ENCODE measurements around the gene MAPKBP1. TPM values are rescaled to one million over a fixed set of nuclear protein-coding genes. Genes with fewer than 3 reads are reported as not detected.

Gene MAPKBP1
- polyA plus RNA-seq, 3 donors: 0.76 to 8.6 (median 1.1) TPM

DNA sequence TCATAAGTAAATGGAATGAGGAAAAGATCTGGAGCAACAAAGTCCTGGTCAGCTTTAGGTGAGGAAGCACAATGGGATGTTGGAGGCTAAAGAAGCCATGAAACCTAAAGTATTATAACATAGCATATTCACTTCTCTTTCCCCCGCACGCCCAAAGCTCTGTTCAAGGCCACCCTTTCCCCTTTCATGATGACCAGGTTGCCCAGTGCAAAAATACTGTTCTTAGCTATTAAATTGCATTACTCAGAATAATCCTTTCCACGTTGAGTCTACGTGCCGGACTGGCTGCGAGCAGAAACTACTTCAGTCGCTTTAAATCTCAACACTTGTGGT, 589 bp upstream of the MAPKBP1 start:
- intact Hi-C loops (cut with micrococcal nuclease): loop anchor here (1.0 to 5.0 kb wide), 5 partner anchors 37 to 199 kb away; partner anchors contain the start of gene EHD4 (in 1 of the 2)
- peaks cover 36% of the 10 kb centered on the region for H3K4me1 Mint-ChIP-seq
- H3K9ac ChIP-seq (ENCODE audit: insufficient read depth, low read length, poor library complexity, severe bottlenecking): peak overlapping the region; percentile 12

DNA sequence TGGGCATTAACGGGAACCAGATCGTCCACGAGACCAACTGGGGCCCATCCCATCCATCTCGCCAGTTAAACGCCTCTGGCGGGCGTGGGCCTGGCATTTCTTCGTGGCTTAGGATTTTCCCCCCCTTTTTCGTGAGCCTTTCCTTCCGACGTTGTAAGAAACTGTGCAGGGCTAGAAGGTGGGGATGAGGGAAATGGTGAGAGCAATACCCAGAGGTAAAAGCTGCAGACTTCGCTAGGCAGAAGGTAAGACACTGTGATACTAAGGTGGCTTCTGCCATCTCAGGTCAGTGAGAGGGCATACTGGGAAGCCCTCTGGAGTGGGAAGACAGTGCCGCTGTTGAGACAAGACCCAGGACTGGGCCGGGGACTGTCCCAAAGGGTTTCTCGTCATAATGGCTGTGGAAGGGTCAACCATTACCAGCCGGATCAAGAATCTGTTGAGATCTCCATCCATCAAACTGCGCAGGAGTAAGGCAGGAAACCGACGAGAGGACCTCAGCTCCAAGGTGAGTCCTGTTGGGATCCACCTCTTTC, 666 bp downstream of the MAPKBP1 start:
- WGBS (ENCODE audit: insufficient coverage): 10% methylated on average over 12 of the region's 19 CpGs

More for the DNA sequence above, 589 bp upstream of the MAPKBP1 start:
- Mint-ChIP-seq H3K36me3 (peaks cover 16 to 19% of the 10 kb centered on the region in 2 donors), H3K27ac (peak overlapping the region; percentile 81 to 96 (median 91)), H3K9me3 (no peaks in the 10 kb centered on the region), H3K27me3 (ENCODE audit: low read depth in 3 of 3) (no peaks in the 10 kb centered on the region), H3K4me3 (peak overlapping the region; percentile 83 to 90)
- Histone ChIP-seq H3K4me2 (replicated peaks; ENCODE audit: extremely low read depth, low read length, poor library complexity, severe bottlenecking) (peak overlapping the region; percentile 94), H3K4me3 (replicated peaks in 1 of 3; ENCODE audit: low read depth in 2 of 3, low read length in 3 of 3) (peak overlapping the region; percentile 27 to 89 (median 29)), H3K27me3 (ENCODE audit: control insufficient read depth in 2 of 2, insufficient read depth in 2 of 2, low read length in 2 of 2) (no peaks in the 10 kb centered on the region), H3K27ac (ENCODE audit: low read depth in 1 of 2, low read length in 2 of 2) (peak overlapping the region; percentile 76 to 81), H3K36me3 (replicated peaks in 1 of 2; ENCODE audit: control insufficient read depth in 1 of 2, insufficient read depth in 2 of 2, low read length in 2 of 2) (peaks cover 4 to 15% of the 10 kb centered on the region in 2 donors), H3K79me2 (ENCODE audit: insufficient read depth, low read length) (peaks cover 12% of the 10 kb centered on the region), H4K20me1 (ENCODE audit: insufficient read depth, low read length) (peaks cover 4% of the 10 kb centered on the region), H2AFZ (ENCODE audit: insufficient read depth, low read depth, low read length, poor library complexity, severe bottlenecking) (peak overlapping the region; percentile 76), H3K4me1 (ENCODE audit: control insufficient read depth in 1 of 2, insufficient read depth in 2 of 2, low read length in 2 of 2) (peaks cover 28 to 32% of the 10 kb centered on the region in 2 donors), H3K9me3 (replicated peaks in 1 of 2; ENCODE audit: control insufficient read depth in 1 of 2, insufficient read depth in 1 of 2, low read length in 2 of 2) (no peaks in the 10 kb centered on the region)
- no peak for DNase-seq
- 0% methylated on average over 7 of the region's 7 CpGs for WGBS (ENCODE audit: insufficient coverage)
- TF ChIP-seq, protein P1, sequence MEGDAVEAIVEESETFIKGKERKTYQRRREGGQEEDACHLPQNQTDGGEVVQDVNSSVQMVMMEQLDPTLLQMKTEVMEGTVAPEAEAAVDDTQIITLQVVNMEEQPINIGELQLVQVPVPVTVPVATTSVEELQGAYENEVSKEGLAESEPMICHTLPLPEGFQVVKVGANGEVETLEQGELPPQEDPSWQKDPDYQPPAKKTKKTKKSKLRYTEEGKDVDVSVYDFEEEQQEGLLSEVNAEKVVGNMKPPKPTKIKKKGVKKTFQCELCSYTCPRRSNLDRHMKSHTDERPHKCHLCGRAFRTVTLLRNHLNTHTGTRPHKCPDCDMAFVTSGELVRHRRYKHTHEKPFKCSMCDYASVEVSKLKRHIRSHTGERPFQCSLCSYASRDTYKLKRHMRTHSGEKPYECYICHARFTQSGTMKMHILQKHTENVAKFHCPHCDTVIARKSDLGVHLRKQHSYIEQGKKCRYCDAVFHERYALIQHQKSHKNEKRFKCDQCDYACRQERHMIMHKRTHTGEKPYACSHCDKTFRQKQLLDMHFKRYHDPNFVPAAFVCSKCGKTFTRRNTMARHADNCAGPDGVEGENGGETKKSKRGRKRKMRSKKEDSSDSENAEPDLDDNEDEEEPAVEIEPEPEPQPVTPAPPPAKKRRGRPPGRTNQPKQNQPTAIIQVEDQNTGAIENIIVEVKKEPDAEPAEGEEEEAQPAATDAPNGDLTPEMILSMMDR (IDR thresholded peaks at IDR 0.05): no peak

More for the DNA sequence above, 666 bp downstream of the MAPKBP1 start:
- H3K27ac Mint-ChIP-seq: peak overlapping the region; percentile 80 to 96 (median 91)
- H3K4me1 Mint-ChIP-seq: peaks cover 40% of the 10 kb centered on the region
- no peaks in the 10 kb centered on the region for H3K9me3 Mint-ChIP-seq
- peaks cover 4% of the 10 kb centered on the region for H4K20me1 ChIP-seq (ENCODE audit: insufficient read depth, low read length)
- no peaks in the 10 kb centered on the region for H3K27me3 Mint-ChIP-seq (ENCODE audit: low read depth in 3 of 3)
- H3K9me3 ChIP-seq (replicated peaks in 1 of 2; ENCODE audit: control insufficient read depth in 1 of 2, insufficient read depth in 1 of 2, low read length in 2 of 2): no peaks in the 10 kb centered on the region
- TF ChIP-seq, protein P1 (IDR thresholded peaks at IDR 0.05): no peak
- intact Hi-C loops (cut with micrococcal nuclease): loop anchor here (1.0 to 5.0 kb wide), 3 partner anchors 36 to 197 kb away; partner anchors contain the start of gene EHD4 (in 1 of the 2)
- peak in 1 of 3 donors; percentile 7 for DNase-seq
- H3K4me1 ChIP-seq (ENCODE audit: control insufficient read depth in 1 of 2, insufficient read depth in 2 of 2, low read length in 2 of 2): peaks cover 28 to 32% of the 10 kb centered on the region in 2 donors
- H3K4me3 Mint-ChIP-seq: peak overlapping the region; percentile 83 to 91
- peaks cover 2 to 5% of the 10 kb centered on the region in 2 donors for H3K36me3 ChIP-seq (replicated peaks in 1 of 2; ENCODE audit: control insufficient read depth in 1 of 2, insufficient read depth in 2 of 2, low read length in 2 of 2)
- H3K27me3 ChIP-seq (ENCODE audit: control insufficient read depth in 2 of 2, insufficient read depth in 2 of 2, low read length in 2 of 2): no peaks in the 10 kb centered on the region
- peak overlapping the region; percentile 94 for H3K4me2 ChIP-seq (replicated peaks; ENCODE audit: extremely low read depth, low read length, poor library complexity, severe bottlenecking)
- H3K79me2 ChIP-seq (ENCODE audit: insufficient read depth, low read length): peaks cover 12% of the 10 kb centered on the region
- peak overlapping the region; percentile 86 for H2AFZ ChIP-seq (ENCODE audit: insufficient read depth, low read depth, low read length, poor library complexity, severe bottlenecking)
- H3K9ac ChIP-seq (ENCODE audit: insufficient read depth, low read length, poor library complexity, severe bottlenecking): peak overlapping the region; percentile 66
- peak overlapping the region; percentile 72 to 89 (median 83) for H3K4me3 ChIP-seq (replicated peaks in 1 of 3; ENCODE audit: low read depth in 2 of 3, low read length in 3 of 3)
- peaks cover 15 to 21% of the 10 kb centered on the region in 2 donors for H3K36me3 Mint-ChIP-seq
- H3K27ac ChIP-seq (ENCODE audit: low read depth in 1 of 2, low read length in 2 of 2): peak overlapping the region; percentile 76 to 81

Measured in CD14-positive monocyte (primary cell).